ENCODE measurements around the gene KLRF2. TPM values are rescaled to one million over a fixed set of nuclear protein-coding genes. Genes with fewer than 3 reads are reported as not detected.
A peak's percentile ranks its signal among the peaks of the same experiment; 100 is the strongest.

KLRF2 gene
- total and polyA plus RNA-seq, 2 of the 8 experiments (the other 6 are each of a cell fraction or from before 2014, with no cell fraction given) = not detected

- Histone ChIP-seq H3K27ac (ENCODE audit: low read depth, low read length) (no peak overlapping the region), H4K20me1 (replicated peaks in 1 of 2; ENCODE audit: control insufficient read depth in 1 of 2, insufficient read depth in 2 of 2, low read length in 2 of 2) (no peaks in the 10 kb centered on the region), H3K18ac (ENCODE audit: extremely low read depth, low read length) (no peak overlapping the region), H3K23me2 (ENCODE audit: low read depth, low read length) (no peaks in the 10 kb centered on the region), H3K9ac (replicated peaks in 1 of 4; ENCODE audit: extremely low read depth in 1 of 4, low read depth in 3 of 4, low read length in 3 of 4) (no peak overlapping the region), H4K5ac (ENCODE audit: insufficient read length, low read depth, low read length) (no peak overlapping the region), H2BK15ac (ENCODE audit: low read length) (no peak overlapping the region), H3K4me3 (ENCODE audit: extremely low read depth in 1 of 4, insufficient read depth in 2 of 4, low read depth in 3 of 4, low read length in 4 of 4) (no peak overlapping the region), H2BK120ac (replicated peaks; ENCODE audit: low read depth, low read length) (no peak overlapping the region), H3K4me1 (replicated peaks in 1 of 4; ENCODE audit: control insufficient read depth in 3 of 4, insufficient read depth in 4 of 4, low read length in 3 of 4) (no peaks in the 10 kb centered on the region), H3K56ac (replicated peaks; ENCODE audit: insufficient read length, low read depth, low read length) (no peak overlapping the region), H3K36me3 (ENCODE audit: control insufficient read depth in 2 of 4, insufficient read depth in 4 of 4, low read length in 3 of 4) (no peaks in the 10 kb centered on the region), H2BK20ac (ENCODE audit: low read length) (no peak overlapping the region), H2BK12ac (ENCODE audit: low read depth, low read length) (no peak overlapping the region), H4K8ac (ENCODE audit: extremely low read depth, insufficient read depth, low read length) (no peak overlapping the region), H2BK5ac (ENCODE audit: low read depth, low read length) (no peak overlapping the region), H2AFZ (ENCODE audit: low read length) (peak overlapping the region; percentile 11; the same call in 1 of the 2 replicates), H3K4me2 (ENCODE audit: insufficient read depth in 1 of 2, low read depth in 2 of 2, low read length in 2 of 2) (no peak overlapping the region), H3K27me3 (replicated peaks in 1 of 4; ENCODE audit: control insufficient read depth in 3 of 4, extremely low read depth in 1 of 4, insufficient read depth in 3 of 4, low read length in 3 of 4) (no peaks in the 10 kb centered on the region), H3K79me2 (ENCODE audit: control insufficient read depth in 1 of 2, insufficient read depth in 2 of 2, low read length in 2 of 2) (no peaks in the 10 kb centered on the region), H3K14ac (ENCODE audit: insufficient read length) (no peak overlapping the region), H3K4ac (replicated peaks; ENCODE audit: insufficient read length, low read depth, low read length) (no peak overlapping the region), H3K23ac (ENCODE audit: insufficient read length) (no peak overlapping the region), H2AK5ac (ENCODE audit: low read depth, low read length) (no peak overlapping the region), H4K91ac (replicated peaks; ENCODE audit: insufficient read length, low read length) (no peak overlapping the region), H3K9me3 (ENCODE audit: insufficient read depth in 2 of 2, low read depth in 1 of 2, low read length in 1 of 2) (no peaks in the 10 kb centered on the region), H3K79me1 (ENCODE audit: low read depth, low read length) (no peaks in the 10 kb centered on the region)
- ChIA-PET CTCF (ENCODE audit: partially characterized antibody) (interaction anchor here (1.6 kb wide), 1 partner anchor 58 kb away, joined by 5 read pairs; no protein-coding TSS in a partner anchor), POLR2A (ENCODE audit: partially characterized antibody) (no interaction called here)
- WGBS, 2 experiments (ENCODE audit: extremely low coverage in 1 of 2, insufficient coverage in 1 of 2, insufficient read length in 1 of 2, insufficient replicate concordance in 2 of 2, low coverage in 1 of 2, low lambda C conversion rate in 2 of 2, missing lambda C conversion rate in 1 of 2) = 77% methylated on average over 3 of the region's 3 CpGs; no CpG with 5 or more reads in 1 of the 2 experiments
- no peak for FAIRE-seq
- no peak for DNase-seq (ENCODE audit: low read depth in 1 of 2, low spot score in 2 of 2)
Measured at GRCh38 chr12:9856894-9857293, 24.4 kb upstream of the KLRF2 start.
